Neutrophil (primary cell): ENCODE measurements around the gene REX1BD.
A peak's percentile ranks its signal among the peaks of the same experiment; 100 is the strongest.

Experiments
- H3K27ac ChIP-seq: fragments of 200-600 bp; sonication (generic); 2 replicates; pipeline ENCODE4 v1.5.1; 2016; ENCODE audit warnings: mild to moderate bottlenecking, moderate library complexity
- H3K27me3 ChIP-seq: fragments of 200-600 bp; sonication (generic); 2 replicates; pipeline ENCODE4 v1.6.0; 2016; ENCODE audit warnings: mild to moderate bottlenecking
- H3K36me3 ChIP-seq: fragments of 200-600 bp; sonication (generic); 2 replicates; pipeline ENCODE4 v1.5.1; 2017
- H3K4me1 ChIP-seq, 2 experiments: fragments of 200-600 bp in 1 of 2; sonication (generic) in 1 of 2; 1 replicate in 1 of 2; 2 replicates in 1 of 2; pipeline versions ENCODE4 v1.5.1 to v1.6.1; 2013 to 2016; ENCODE audit warnings: low read depth in 1 of 2, low read length in 1 of 2, mild to moderate bottlenecking in 1 of 2, moderate library complexity in 1 of 2; ENCODE audit not compliant: control insufficient read depth in 1 of 2, insufficient read depth in 1 of 2
- H3K4me3 ChIP-seq, 2 experiments: fragments of 200-600 bp in 1 of 2; sonication (generic) in 1 of 2; 1 replicate in 1 of 2; 2 replicates in 1 of 2; pipeline ENCODE4 v1.5.1; 2013 to 2016; ENCODE audit warnings: low read depth in 1 of 2, low read length in 1 of 2, mild to moderate bottlenecking in 1 of 2, moderate library complexity in 1 of 2
- H3K9me3 ChIP-seq: fragments of 200-600 bp; sonication (generic); 2 replicates; pipeline ENCODE4 v1.5.1; 2016
- CTCF ChIP-seq: fragments of 200-600 bp; sonication (generic); IDR thresholded peaks from 2 replicates; pipeline ENCODE4 v1.5.1; 2016; ENCODE audit warnings: antibody characterized with exemption

The REX1BD gene

GRCh38 chr19:18586306-18586705 lies 2.3 kb upstream of the REX1BD start:
- no peak overlapping the region for H3K4me3 ChIP-seq
- no peak for TF ChIP-seq CTCF
- peaks cover 19 to 24% of the 10 kb centered on the region in 2 experiments for H3K4me1 ChIP-seq
- H3K27ac ChIP-seq, result peak overlapping the region; percentile 41
- H3K36me3 ChIP-seq, result no peaks in the 10 kb centered on the region
- H3K27me3 ChIP-seq, result no peaks in the 10 kb centered on the region
- no peaks in the 10 kb centered on the region for H3K9me3 ChIP-seq

GRCh38 chr19:18587561-18587960 lies 1.0 kb upstream of the REX1BD start:
- no peak for TF ChIP-seq CTCF
- Histone ChIP-seq H3K36me3 (no peaks in the 10 kb centered on the region), H3K27ac (peak overlapping the region; percentile 87), H3K9me3 (no peaks in the 10 kb centered on the region), H3K4me1 (peaks cover 19 to 24% of the 10 kb centered on the region in 2 experiments), H3K4me3 (peak overlapping the region; percentile 91 to 94), H3K27me3 (no peaks in the 10 kb centered on the region)

GRCh38 chr19:18587962-18588610 lies 512 bp upstream of the REX1BD start:
- Histone ChIP-seq H3K4me1 (peaks cover 19 to 24% of the 10 kb centered on the region in 2 experiments), H3K36me3 (no peaks in the 10 kb centered on the region), H3K4me3 (peak overlapping the region; percentile 91 to 94), H3K27ac (peak overlapping the region; percentile 87), H3K27me3 (peaks cover 4% of the 10 kb centered on the region), H3K9me3 (no peaks in the 10 kb centered on the region)
- no peak for TF ChIP-seq CTCF

GRCh38 chr19:18589380-18590272 lies 1.0 kb downstream of the REX1BD start:
- Histone ChIP-seq H3K36me3 (no peaks in the 10 kb centered on the region), H3K9me3 (no peaks in the 10 kb centered on the region), H3K27me3 (peaks cover 20% of the 10 kb centered on the region), H3K4me1 (peaks cover 28 to 29% of the 10 kb centered on the region in 2 experiments), H3K4me3 (peak overlapping the region; percentile 91 to 94), H3K27ac (peak overlapping the region; percentile 87)
- TF ChIP-seq CTCF, result peak; percentile 47

GRCh38 chr19:18590273-18591272 lies 2.0 kb downstream of the REX1BD start:
- Histone ChIP-seq H3K4me3 (peak overlapping the region in 1 of 2 experiments; percentile 91), H3K9me3 (no peaks in the 10 kb centered on the region), H3K27ac (no peak overlapping the region), H3K36me3 (no peaks in the 10 kb centered on the region), H3K4me1 (peaks cover 33 to 34% of the 10 kb centered on the region in 2 experiments), H3K27me3 (peaks cover 29% of the 10 kb centered on the region)
- TF ChIP-seq CTCF, result no peak
